CD8-positive, alpha-beta memory T cell (primary cell): ENCODE results near the gene RGS6. TPM values are rescaled to one million over a fixed set of nuclear protein-coding genes. Genes with fewer than 3 reads are reported as not detected.

ENCODE experiments used
- CTCF ChIA-PET: fragments of 350-600 bp; sonication (Branson Sonifier 250); formaldehyde crosslinking; loops from one replicate; lab custom pipeline; 2021; ENCODE audit warnings: antibody characterized with exemption; lab: Charles Lee
- POLR2A ChIA-PET: fragments of 350-600 bp; sonication (Branson Sonifier 250); formaldehyde crosslinking; loops from one replicate; lab custom pipeline; 2021; ENCODE audit warnings: antibody characterized with exemption; lab: Charles Lee
- DNase-seq, 5 donors: peaks; one replicate each; pipeline versions ENCODE4 v3.0.0 to v3.0.0-alpha.2; 2020 to 2022; ENCODE audit warnings: mixed read lengths in 1 of 5
- H3K27ac ChIP-seq: one replicate; pipeline ENCODE4 v1.7.0; 2013; ENCODE audit warnings: low read depth, mild to moderate bottlenecking, low read length, moderate library complexity
- H3K27me3 ChIP-seq: 2 replicates; pipeline ENCODE4 v1.7.0; 2013; ENCODE audit warnings: low read length, mild to moderate bottlenecking; ENCODE audit not compliant: insufficient read depth, poor library complexity, severe bottlenecking
- H3K36me3 ChIP-seq: 2 replicates; pipeline ENCODE4 v1.7.0; 2013; ENCODE audit warnings: mild to moderate bottlenecking, low read length, moderate library complexity; ENCODE audit not compliant: insufficient read depth
- H3K4me1 ChIP-seq: 2 replicates; pipeline ENCODE4 v1.7.0; 2013; ENCODE audit warnings: mild to moderate bottlenecking, low read length, moderate library complexity; ENCODE audit not compliant: insufficient read depth
- H3K4me3 ChIP-seq: 2 replicates; pipeline ENCODE4 v1.7.0; 2013; ENCODE audit warnings: mild to moderate bottlenecking, low read length
- H3K9me3 ChIP-seq: 2 replicates; pipeline ENCODE4 v1.7.0; 2013; ENCODE audit warnings: mild to moderate bottlenecking, low read length
- H3K27ac Mint-ChIP-seq, 8 donors: one replicate each; pipeline ENCODE4 v1.8.0; 2020 to 2021; ENCODE audit warnings: mixed read lengths in 8 of 8, mild to moderate bottlenecking in 6 of 8, inconsistent platforms in 3 of 8, moderate library complexity in 3 of 8
- H3K27me3 Mint-ChIP-seq, 2 donors: one replicate each; pipeline ENCODE4 v1.8.0; 2020 to 2021; ENCODE audit warnings: mixed read lengths in 2 of 2, mild to moderate bottlenecking in 1 of 2, moderate library complexity in 1 of 2
- H3K36me3 Mint-ChIP-seq, 3 donors: one replicate each; pipeline ENCODE4 v1.8.0; 2020 to 2021; ENCODE audit warnings: mixed read lengths in 3 of 3, inconsistent platforms in 1 of 3, mild to moderate bottlenecking in 1 of 3
- H3K4me1 Mint-ChIP-seq, 3 donors: one replicate each; pipeline ENCODE4 v1.8.0; 2020 to 2021; ENCODE audit warnings: mixed read lengths in 3 of 3, inconsistent platforms in 1 of 3, mild to moderate bottlenecking in 1 of 3
- H3K4me3 Mint-ChIP-seq, 7 donors: one replicate each; pipeline ENCODE4 v1.8.0; 2020 to 2021; ENCODE audit warnings: mixed read lengths in 7 of 7, mild to moderate bottlenecking in 6 of 7, moderate library complexity in 4 of 7, inconsistent platforms in 2 of 7
- H3K9me3 Mint-ChIP-seq, 5 donors: one replicate each; pipeline ENCODE4 v1.8.0; 2020 to 2022; ENCODE audit warnings: mixed read lengths in 5 of 5, mild to moderate bottlenecking in 3 of 5, moderate library complexity in 2 of 5, inconsistent platforms in 1 of 5
- polyA plus RNA-seq: library from polyadenylated mRNA; unstranded; fragments of 300-500 nt; fragmentation: Illumina TruSeq; gene quantifications from one replicate; pipeline ENCODE4 v1.2.3, GENCODE V29; 2021
- total RNA-seq, 2 experiments: library from RNA; stranded (reverse); gene quantifications; one replicate each; pipeline ENCODE4 v1.2.3, GENCODE V29; 2021

The RGS6 gene
- total and polyA plus RNA-seq, 3 experiments from 2014 or later, result 0.60 to 0.88 TPM; not detected in 1

- Mint-ChIP-seq H3K4me3 (no peak overlapping the region), H3K27me3 (peaks cover 0 to 21% of the 10 kb centered on the region in 2 donors), H3K27ac (no peak overlapping the region), H3K9me3 (no peaks in the 10 kb centered on the region), H3K36me3 (no peaks in the 10 kb centered on the region), H3K4me1 (peaks cover 0 to 9% (median 5%) of the 10 kb centered on the region in 3 donors)
- H3K27ac ChIP-seq, result no peak overlapping the region
- H3K36me3 ChIP-seq, result no peaks in the 10 kb centered on the region
- H3K27me3 ChIP-seq, result no peaks in the 10 kb centered on the region
- no peaks in the 10 kb centered on the region for H3K9me3 ChIP-seq
- no peaks in the 10 kb centered on the region for H3K4me1 ChIP-seq
- no peak overlapping the region for H3K4me3 ChIP-seq
- ChIA-PET POLR2A (no interaction called here), CTCF (no interaction called here)
- no peak for DNase-seq
Measured at GRCh38 chr14:72236629-72237028, 304.4 kb downstream of the RGS6 start.

- H3K36me3 Mint-ChIP-seq, result no peaks in the 10 kb centered on the region
- H3K27ac Mint-ChIP-seq, result peak overlapping the region in 4 of 8 donors; percentile 17 to 52 (median 32)
- Histone ChIP-seq H3K4me3 (no peak overlapping the region), H3K27ac (no peak overlapping the region), H3K27me3 (no peaks in the 10 kb centered on the region), H3K9me3 (no peaks in the 10 kb centered on the region), H3K36me3 (no peaks in the 10 kb centered on the region), H3K4me1 (no peaks in the 10 kb centered on the region)
- no peak for DNase-seq
- no peaks in the 10 kb centered on the region for H3K9me3 Mint-ChIP-seq
- peaks cover 0 to 9% (median 5%) of the 10 kb centered on the region in 3 donors for H3K4me1 Mint-ChIP-seq
- H3K27me3 Mint-ChIP-seq, result peaks cover 0 to 11% of the 10 kb centered on the region in 2 donors
- CTCF ChIA-PET, result no interaction called here
- POLR2A ChIA-PET, result no interaction called here
- peak overlapping the region in 2 of 7 donors; percentile 15 to 72 for H3K4me3 Mint-ChIP-seq
Measured at GRCh38 chr14:72237722-72238666, 305.8 kb downstream of the RGS6 start.

- H3K27me3 ChIP-seq, result no peaks in the 10 kb centered on the region
- no peaks in the 10 kb centered on the region for H3K4me1 ChIP-seq
- H3K27ac Mint-ChIP-seq, result no peak overlapping the region
- ChIA-PET POLR2A (no interaction called here), CTCF (no interaction called here)
- H3K27me3 Mint-ChIP-seq, result peaks cover 18 to 43% of the 10 kb centered on the region in 2 donors
- H3K27ac ChIP-seq, result no peak overlapping the region
- H3K36me3 ChIP-seq, result no peaks in the 10 kb centered on the region
- peaks cover 0 to 2% (median 1%) of the 10 kb centered on the region in 3 donors for H3K4me1 Mint-ChIP-seq
- H3K36me3 Mint-ChIP-seq, result no peaks in the 10 kb centered on the region
- no peak overlapping the region for H3K4me3 Mint-ChIP-seq
- H3K4me3 ChIP-seq, result no peak overlapping the region
- H3K9me3 Mint-ChIP-seq, result peaks cover 0 to 9% (median 7%) of the 10 kb centered on the region in 5 donors
- no peak for DNase-seq
- no peaks in the 10 kb centered on the region for H3K9me3 ChIP-seq
Measured at GRCh38 chr14:72243309-72244293, 311.4 kb downstream of the RGS6 start.

GRCh38 chr14:72247896-72248465 is 315.8 kb downstream of the RGS6 start:
- no peak overlapping the region for H3K27ac Mint-ChIP-seq
- Histone ChIP-seq H3K4me1 (no peaks in the 10 kb centered on the region), H3K27ac (no peak overlapping the region), H3K4me3 (no peak overlapping the region), H3K36me3 (no peaks in the 10 kb centered on the region), H3K9me3 (no peaks in the 10 kb centered on the region), H3K27me3 (no peaks in the 10 kb centered on the region)
- no peak for DNase-seq
- H3K9me3 Mint-ChIP-seq, result peaks cover 0 to 10% (median 9%) of the 10 kb centered on the region in 5 donors
- peaks cover 18 to 57% of the 10 kb centered on the region in 2 donors for H3K27me3 Mint-ChIP-seq
- H3K36me3 Mint-ChIP-seq, result no peaks in the 10 kb centered on the region
- POLR2A ChIA-PET, result no interaction called here
- CTCF ChIA-PET, result no interaction called here
- no peaks in the 10 kb centered on the region for H3K4me1 Mint-ChIP-seq
- H3K4me3 Mint-ChIP-seq, result no peak overlapping the region

- H3K27ac ChIP-seq, result no peak overlapping the region
- no peaks in the 10 kb centered on the region for H3K4me1 ChIP-seq
- no peak overlapping the region for H3K4me3 ChIP-seq
- CTCF ChIA-PET, result no interaction called here
- no peak for DNase-seq
- H3K9me3 ChIP-seq, result no peaks in the 10 kb centered on the region
- H3K36me3 Mint-ChIP-seq, result no peaks in the 10 kb centered on the region
- peaks cover 0 to 3% (median 2%) of the 10 kb centered on the region in 5 donors for H3K9me3 Mint-ChIP-seq
- peaks cover 4 to 22% of the 10 kb centered on the region in 2 donors for H3K27me3 Mint-ChIP-seq
- no peak overlapping the region for H3K4me3 Mint-ChIP-seq
- H3K4me1 Mint-ChIP-seq, result no peaks in the 10 kb centered on the region
- POLR2A ChIA-PET, result no interaction called here
- no peak overlapping the region for H3K27ac Mint-ChIP-seq
- no peaks in the 10 kb centered on the region for H3K27me3 ChIP-seq
- no peaks in the 10 kb centered on the region for H3K36me3 ChIP-seq
Measured at GRCh38 chr14:72253503-72253902, 321.3 kb downstream of the RGS6 start.

- Mint-ChIP-seq H3K4me3 (no peak overlapping the region), H3K9me3 (peaks cover 0 to 2% (median 0%) of the 10 kb centered on the region in 5 donors), H3K27me3 (peaks cover 4 to 19% of the 10 kb centered on the region in 2 donors), H3K36me3 (no peaks in the 10 kb centered on the region), H3K4me1 (no peaks in the 10 kb centered on the region), H3K27ac (no peak overlapping the region)
- ChIA-PET POLR2A (no interaction called here), CTCF (no interaction called here)
- no peaks in the 10 kb centered on the region for H3K36me3 ChIP-seq
- no peaks in the 10 kb centered on the region for H3K27me3 ChIP-seq
- H3K27ac ChIP-seq, result no peak overlapping the region
- no peak overlapping the region for H3K4me3 ChIP-seq
- DNase-seq, result no peak
- no peaks in the 10 kb centered on the region for H3K9me3 ChIP-seq
- no peaks in the 10 kb centered on the region for H3K4me1 ChIP-seq
Measured at GRCh38 chr14:72254202-72254936, 322.1 kb downstream of the RGS6 start.

GRCh38 chr14:72254937-72255472 is 322.8 kb downstream of the RGS6 start:
- CTCF ChIA-PET, result no interaction called here

More at GRCh38 chr14:72254937-72255472, 322.8 kb downstream of the RGS6 start:
- no peak overlapping the region for H3K4me3 Mint-ChIP-seq
- no peak for DNase-seq
- no peaks in the 10 kb centered on the region for H3K9me3 ChIP-seq
- no peaks in the 10 kb centered on the region for H3K36me3 ChIP-seq
- H3K27me3 Mint-ChIP-seq, result peaks cover 4 to 17% of the 10 kb centered on the region in 2 donors
- H3K36me3 Mint-ChIP-seq, result no peaks in the 10 kb centered on the region
- H3K4me1 Mint-ChIP-seq, result no peaks in the 10 kb centered on the region
- POLR2A ChIA-PET, result no interaction called here
- H3K4me3 ChIP-seq, result no peak overlapping the region
- no peak overlapping the region for H3K27ac ChIP-seq
- H3K27me3 ChIP-seq, result no peaks in the 10 kb centered on the region
- peak overlapping the region in 1 of 8 donors; percentile 40 for H3K27ac Mint-ChIP-seq
- H3K9me3 Mint-ChIP-seq, result peaks cover 0 to 2% (median 0%) of the 10 kb centered on the region in 5 donors
- no peaks in the 10 kb centered on the region for H3K4me1 ChIP-seq
